GM21367 (cell line): ENCODE results near the gene ZNF573.
A peak's percentile ranks its signal among the peaks of the same experiment; 100 is the strongest.
"Not testable (repeated sequence)": the region's sequence is repeated elsewhere in the genome, so short reads cannot be mapped to it uniquely, and the experiment has no call there.

ENCODE experiments used
- ATAC-seq: cut with Tn5 transposase; IDR thresholded peaks from one replicate; pipeline ENCODE4 v1.9.1; 2021; ENCODE audit not compliant: unreplicated experiment

Gene ZNF573

GRCh38 chr19:37779127-37780005 is at the start of gene ZNF573:
TSS of gene ZNF573 (minus strand) at chr19:37779586. CDS start at chr19:37773729, 5,857 bp downstream.
- no peak for ATAC-seq

GRCh38 chr19:37817180-37817981 is 38.0 kb upstream of the ZNF573 start:
- no peak for ATAC-seq

GRCh38 chr19:37815611-37816010 is 36.2 kb upstream of the ZNF573 start:
- ATAC-seq: not testable (repeated sequence)

- ATAC-seq: no peak
Observed at GRCh38 chr19:37813340-37813739, 34.0 kb upstream of the ZNF573 start.

GRCh38 chr19:37809366-37809765 is 30.0 kb upstream of the ZNF573 start:
- ATAC-seq: no peak

GRCh38 chr19:37803249-37803840 is 24.0 kb upstream of the ZNF573 start:
- ATAC-seq: no peak

DNA sequence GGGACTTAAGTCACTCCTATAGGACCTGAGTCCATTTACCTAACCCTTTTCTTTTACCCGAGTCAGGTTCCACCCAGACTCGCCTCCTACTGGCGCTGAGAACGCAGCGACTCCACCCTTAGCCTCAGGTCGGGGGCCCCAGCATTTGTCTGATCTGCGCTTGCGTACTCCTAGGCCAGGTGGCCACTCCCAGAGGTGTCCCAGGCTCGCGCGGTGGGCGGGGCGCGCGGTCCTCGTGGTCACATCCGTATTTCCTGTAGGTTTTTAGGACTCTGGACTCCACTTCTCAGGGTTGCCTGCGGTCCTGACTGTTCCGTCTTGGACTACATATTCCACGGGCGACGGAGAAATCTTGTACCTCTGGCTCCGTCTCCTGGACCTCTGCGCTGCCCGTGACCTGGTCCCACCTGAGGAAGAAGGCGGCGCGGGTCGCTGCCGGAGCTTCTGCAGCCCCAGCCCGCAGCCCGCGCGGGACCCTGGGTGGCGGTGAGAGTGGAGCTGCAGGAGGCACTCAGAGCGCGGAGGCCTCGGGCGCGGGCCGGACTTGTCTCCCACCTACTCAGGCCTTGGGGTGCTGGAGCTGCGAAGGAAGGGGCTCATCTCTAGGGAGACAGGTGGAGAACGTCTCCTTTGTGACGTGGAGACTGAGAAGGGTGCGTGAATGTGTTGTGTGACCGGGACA is 11.0 kb upstream of the ZNF573 start:
- ATAC-seq: no peak

DNA sequence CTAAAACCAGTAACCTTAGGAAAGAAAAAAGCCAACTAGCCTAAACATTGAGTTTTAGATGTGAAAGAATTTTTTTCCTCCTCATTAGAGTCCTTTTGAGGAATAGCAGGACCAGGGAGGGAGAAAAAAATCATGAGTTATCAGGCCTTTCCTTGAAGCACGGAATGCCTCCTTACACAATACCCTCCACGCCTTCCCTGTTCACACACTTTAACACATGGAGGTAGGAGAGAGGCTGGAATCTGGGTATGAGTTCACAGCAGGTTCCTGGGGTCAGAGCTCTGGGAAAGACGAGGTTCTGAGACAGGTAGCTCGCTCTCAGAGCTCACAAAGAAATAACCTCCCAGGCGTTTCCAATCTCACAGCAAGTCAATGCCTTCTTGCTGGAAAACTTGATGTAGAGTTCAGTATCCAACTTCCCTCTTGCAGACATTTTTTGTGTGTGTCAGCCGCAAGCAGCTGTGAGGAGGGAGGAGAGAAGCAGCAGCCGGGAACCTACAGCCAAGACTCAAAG is 716 bp downstream of the ZNF573 start:
- no peak for ATAC-seq

DNA sequence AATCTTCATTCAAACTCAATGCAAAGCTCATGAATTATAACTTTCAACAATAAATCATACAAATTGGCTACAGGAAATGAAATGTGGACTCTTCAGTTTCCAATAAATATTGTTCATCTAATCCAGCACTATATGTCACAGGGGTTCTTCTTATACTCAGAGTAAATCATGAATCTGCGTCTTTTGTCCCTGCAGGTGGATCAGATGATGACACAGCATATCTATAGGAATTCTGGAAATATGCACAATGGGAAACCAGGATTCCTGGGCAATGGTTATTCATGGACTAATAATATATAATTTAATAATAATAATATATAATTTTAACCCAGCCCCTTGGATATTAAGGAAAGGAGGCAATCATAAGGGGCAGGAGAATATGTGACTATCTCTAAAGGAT is 8.4 kb downstream of the ZNF573 start:
- ATAC-seq: no peak

- ATAC-seq: no peak
Observed at GRCh38 chr19:37763488-37763887, 15.9 kb downstream of the ZNF573 start.

GRCh38 chr19:37757683-37758082 is 21.7 kb downstream of the ZNF573 start:
- not testable (repeated sequence) for ATAC-seq

DNA sequence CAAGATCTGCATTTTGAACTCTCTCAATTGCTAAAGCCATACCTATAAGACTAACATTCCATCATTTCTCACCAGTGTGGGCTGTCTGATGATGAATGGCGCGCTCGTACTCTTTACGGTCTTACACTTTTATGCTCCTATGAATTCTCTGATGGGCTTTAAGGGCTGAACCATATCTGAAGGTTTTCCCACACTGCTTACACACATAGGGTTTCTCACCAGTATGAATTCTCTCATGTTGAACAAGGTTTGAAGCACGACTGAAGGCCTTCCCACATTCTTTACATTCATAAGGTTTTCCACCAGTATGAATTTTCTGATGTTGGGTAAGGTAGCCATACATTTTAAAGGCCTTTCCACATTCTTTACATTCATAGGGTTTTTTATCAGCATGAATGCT is 41.0 kb downstream of the ZNF573 start:
- no peak for ATAC-seq

GRCh38 chr19:37725181-37725580 is 54.2 kb downstream of the ZNF573 start:
- no peak for ATAC-seq

- no peak for ATAC-seq
Observed at GRCh38 chr19:37719927-37720265, 59.5 kb downstream of the ZNF573 start.

GRCh38 chr19:37719111-37719926 is 60.1 kb downstream of the ZNF573 start, which contains the start of gene ZNF607:
TSS of gene ZNF607 (minus strand) at chr19:37719761. CDS start at chr19:37711618, 8,143 bp downstream.
- ATAC-seq: peak; percentile 81

DNA sequence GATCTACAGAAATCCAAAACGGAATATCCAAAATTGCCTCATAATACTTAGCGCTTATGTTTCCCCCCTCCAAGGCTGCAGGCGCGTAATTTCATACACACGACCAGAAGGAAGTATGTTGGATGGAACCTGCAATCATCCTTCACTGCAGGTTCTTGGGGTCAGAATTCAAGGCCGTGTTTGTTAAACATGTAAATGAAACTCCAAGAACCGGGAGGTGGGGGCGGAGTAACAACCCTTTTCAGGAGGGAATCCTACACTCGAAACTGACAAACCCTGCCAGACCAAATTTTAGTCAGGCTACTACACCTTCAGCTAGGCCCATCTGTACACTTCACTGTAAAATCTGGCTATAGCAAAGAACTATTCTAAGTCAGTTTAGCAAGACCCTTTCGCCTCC is 61.1 kb downstream of the ZNF573 start:
- no peak for ATAC-seq

- no peak for ATAC-seq
Observed at GRCh38 chr19:37716140-37716539, 63.2 kb downstream of the ZNF573 start.

GRCh38 chr19:37706052-37706605 is 73.3 kb downstream of the ZNF573 start:
- ATAC-seq: no peak

DNA sequence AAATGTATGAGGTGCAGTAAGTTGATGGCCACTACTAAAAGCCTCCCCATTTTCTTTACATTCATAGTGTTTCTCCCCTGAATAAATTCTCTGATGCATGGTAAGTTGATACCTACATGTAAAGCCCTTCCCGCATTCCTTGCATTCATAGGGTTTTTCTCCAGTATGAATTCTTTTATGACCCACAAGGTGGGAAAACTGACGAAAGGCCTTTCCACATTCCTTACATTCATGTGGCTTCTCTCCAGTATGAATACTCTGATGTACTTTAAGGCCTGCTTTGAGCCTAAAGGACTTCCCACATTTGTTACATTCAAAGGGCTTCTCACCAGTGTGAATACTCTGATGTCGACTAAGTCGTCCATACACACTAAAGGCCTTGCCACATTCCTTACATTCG is 80.3 kb downstream of the ZNF573 start:
- no peak for ATAC-seq

- ATAC-seq: no peak
Observed at GRCh38 chr19:37698216-37698615, 81.2 kb downstream of the ZNF573 start.
